ENCODE data around the gene ERCC6.

DNA sequence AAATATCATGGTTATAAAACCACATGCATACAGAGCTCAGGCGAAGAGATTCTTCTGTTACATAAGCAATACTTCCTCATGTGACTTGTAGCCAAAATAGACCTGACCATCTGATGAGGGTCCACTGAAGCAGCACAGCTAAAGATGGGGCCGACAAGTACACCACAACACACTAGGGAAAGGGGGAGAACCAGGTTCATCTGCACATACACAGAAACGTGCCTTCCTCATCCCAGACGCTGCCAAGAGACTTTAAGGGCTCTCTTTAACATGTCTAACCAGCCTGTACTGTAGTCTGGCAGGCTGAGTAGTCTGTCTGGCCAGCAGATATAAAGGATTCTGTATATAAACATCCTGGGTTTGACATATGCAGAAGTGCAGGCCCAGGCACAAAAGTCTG lies 30.3 kb downstream of the ERCC6 start:
- TF ChIP-seq POLR2AphosphoS5 (IDR thresholded peaks at IDR 0.05; ENCODE audit: low read depth, low read length) (no peak), POLR2A (IDR thresholded peaks at IDR 0.05; ENCODE audit: low read depth, low read length) (no peak)

Measured in GM12891 (cell line).